HepG2 (cell line): ENCODE measurements around the gene PGGT1B. TPM values are rescaled to one million over a fixed set of nuclear protein-coding genes. Genes with fewer than 3 reads are reported as not detected.

ENCODE experiments used
- ATAC-seq: fragments of 200-7000 bp; cut with Tn5 transposase; 3 replicates; pipeline ENCODE4 v1.9.1; 2020; ENCODE audit warnings: mild to moderate bottlenecking, moderate library complexity
- BruUV-seq: library from RNA; stranded (reverse); fragments of 400-500 nt; replicated peaks from 2 replicates; lab custom pipeline; 2021; lab: Mats Ljungman, UMichigan
- CTCF ChIA-PET: fragments of 300-600 bp; formaldehyde crosslinking; extraction: SDS; loops from one replicate; lab custom pipeline; 2021; ENCODE audit warnings: low total read pairs, inconsistent platforms, low intra/inter-chr PET ratio; lab: Yijun Ruan, JAX
- POLR2A ChIA-PET: fragments of 350-600 bp; sonication (Branson Sonifier 250); formaldehyde crosslinking; loops from one replicate; lab custom pipeline; 2020; ENCODE audit warnings: antibody characterized with exemption, inconsistent platforms; lab: Yijun Ruan, JAX
- DNase-seq: peaks from one replicate; pipeline ENCODE4 v3.0.0-alpha.2; 2015; ENCODE audit warnings: low spot score
- FAIRE-seq: peaks from 3 replicates; lab custom pipeline; 2011; peaks lifted over from hg19 to GRCh38; lab: Jason Lieb, UNC
- H2AFZ ChIP-seq: one replicate; pipeline ENCODE4 v1.6.1; 2011; ENCODE audit warnings: low read length, inconsistent platforms
- H3K27ac ChIP-seq: fragments of 300-600 bp; 3 replicates; pipeline ENCODE4 v1.8.0; 2011; ENCODE audit warnings: mixed run types, mild to moderate bottlenecking, mixed read lengths, low read length, inconsistent platforms; ENCODE audit not compliant: insufficient read depth; ENCODE audit errors: extremely low read length
- H3K27me3 ChIP-seq, 2 experiments: fragments of 200-600 bp in 1 of 2; 2 replicates in 1 of 2; 3 replicates in 1 of 2; pipeline versions ENCODE4 v1.6.0 to v1.8.0; 2011; ENCODE audit warnings: low read length in 2 of 2, mild to moderate bottlenecking in 2 of 2, moderate library complexity in 2 of 2, inconsistent platforms in 1 of 2; ENCODE audit not compliant: insufficient read depth in 2 of 2, control insufficient read depth in 1 of 2
- H3K36me3 ChIP-seq, 2 experiments: fragments of 200-600 bp in 1 of 2; replicated peaks in 1 of 2; 2 replicates in 1 of 2; 3 replicates in 1 of 2; pipeline versions ENCODE4 v1.5.1 to v1.8.0; 2011; ENCODE audit warnings: low read length in 2 of 2, inconsistent platforms in 1 of 2; ENCODE audit not compliant: insufficient read depth in 2 of 2, control insufficient read depth in 1 of 2
- H3K4me1 ChIP-seq: 2 replicates; pipeline ENCODE4 v1.5.1; 2012; ENCODE audit warnings: low read length, inconsistent platforms; ENCODE audit not compliant: insufficient read depth
- H3K4me2 ChIP-seq: 2 replicates; pipeline ENCODE4 v1.6.0; 2011; ENCODE audit warnings: low read depth, low read length, inconsistent platforms
- H3K4me3 ChIP-seq, 3 experiments: fragments of 200-600 bp in 1 of 3; sonication (generic), shearing (Covaris generic) in 1 of 3; replicated peaks in 1 of 3; 2 replicates each; pipeline ENCODE4 v1.5.1; 2011 to 2016; ENCODE audit warnings: low read length in 3 of 3, inconsistent platforms in 2 of 3, low read depth in 2 of 3, mild to moderate bottlenecking in 2 of 3, control low read depth in 1 of 3, mixed read lengths in 1 of 3; ENCODE audit not compliant: insufficient read depth in 1 of 3
- H3K79me2 ChIP-seq: one replicate; pipeline ENCODE4 v1.6.1; 2011; ENCODE audit warnings: low read length, inconsistent platforms; ENCODE audit not compliant: insufficient read depth
- H3K9ac ChIP-seq: 2 replicates; pipeline ENCODE4 v1.6.0; 2011; ENCODE audit warnings: mild to moderate bottlenecking, low read depth, low read length, inconsistent platforms; ENCODE audit not compliant: insufficient read depth
- H3K9me3 ChIP-seq: 2 replicates; pipeline ENCODE4 v1.5.1; 2012; ENCODE audit warnings: mild to moderate bottlenecking, low read length
- H4K20me1 ChIP-seq: 2 replicates; pipeline ENCODE4 v1.6.0; 2011; ENCODE audit warnings: inconsistent platforms, mild to moderate bottlenecking, low read length, moderate library complexity; ENCODE audit not compliant: insufficient read depth
- CHD2 ChIP-seq: IDR thresholded peaks from 2 replicates; pipeline ENCODE4 v1.6.1; 2011; ENCODE audit warnings: low read depth, low read length, improper control_type of control experiment
- EHMT2 ChIP-seq: fragments of 200-600 bp; sonication (generic); IDR thresholded peaks from 2 replicates; pipeline ENCODE4 v1.7.0; 2017; ENCODE audit warnings: antibody characterized with exemption, low read depth, low read length, borderline replicate concordance
- GMEB1 ChIP-seq: sonication (generic); formaldehyde crosslinking; IDR thresholded peaks from 2 replicates; pipeline ENCODE4 v1.5.1; 2020; ENCODE audit warnings: missing genetic modification reagents, mild to moderate bottlenecking, borderline replicate concordance
- HDAC1 ChIP-seq: sonication (generic); formaldehyde crosslinking; IDR thresholded peaks from 2 replicates; pipeline ENCODE4 v1.5.1; 2020; ENCODE audit warnings: mild to moderate bottlenecking, missing genetic modification reagents
- HMG20A ChIP-seq: IDR thresholded peaks from 2 replicates; pipeline ENCODE4 v1.6.1; 2016; ENCODE audit warnings: borderline replicate concordance
- HOXA5 ChIP-seq: sonication (generic); formaldehyde crosslinking; IDR thresholded peaks from 2 replicates; pipeline ENCODE4 v1.4.0; 2020; ENCODE audit warnings: missing genetic modification reagents
- MEIS2 ChIP-seq: sonication (generic); formaldehyde crosslinking; IDR thresholded peaks from 2 replicates; pipeline ENCODE4 v1.9.0; 2021; ENCODE audit warnings: mild to moderate bottlenecking, missing genetic modification reagents
- POGK ChIP-seq: sonication (generic); formaldehyde crosslinking; conservative IDR thresholded peaks from 2 replicates; pipeline ENCODE4 v1.8.0; 2022; ENCODE audit warnings: mild to moderate bottlenecking, moderate library complexity, missing genetic modification reagents
- RBAK ChIP-seq: sonication (generic); formaldehyde crosslinking; IDR thresholded peaks from 2 replicates; pipeline ENCODE4 v1.5.1; 2020; ENCODE audit warnings: mild to moderate bottlenecking, missing genetic modification reagents
- RBM22 ChIP-seq: fragments of 200-400 bp; formaldehyde crosslinking; optimal IDR thresholded peaks from 2 replicates; pipeline ENCODE3; 2017; ENCODE audit warnings: mild to moderate bottlenecking, low read length, moderate library complexity
- STAT5B ChIP-seq: sonication (generic); formaldehyde crosslinking; IDR thresholded peaks from 2 replicates; pipeline ENCODE4 v1.4.0; 2020; ENCODE audit warnings: missing genetic modification reagents
- ZBTB38 ChIP-seq: sonication (generic); formaldehyde crosslinking; IDR thresholded peaks from 2 replicates; pipeline ENCODE4 v1.5.1; 2020; ENCODE audit warnings: mild to moderate bottlenecking, missing genetic modification reagents
- ZIK1 ChIP-seq: sonication (generic); formaldehyde crosslinking; IDR thresholded peaks from 2 replicates; pipeline ENCODE4 v1.5.0; 2020; ENCODE audit warnings: mild to moderate bottlenecking, low read depth, missing genetic modification reagents, borderline replicate concordance
- ZNF260 ChIP-seq: sonication (generic); formaldehyde crosslinking; IDR thresholded peaks from 2 replicates; pipeline ENCODE4 v1.4.0; 2020; ENCODE audit warnings: missing genetic modification reagents, low read depth, mild to moderate bottlenecking, borderline replicate concordance
- ZNF331 ChIP-seq: sonication (generic); formaldehyde crosslinking; IDR thresholded peaks from 2 replicates; pipeline ENCODE4 v1.4.0; 2020; ENCODE audit warnings: missing genetic modification reagents
- WGBS: methylation state at CpG from one replicate; pipeline ENCODE4 v1.1.6; 2017; ENCODE audit warnings: low lambda C conversion rate; 5-methylcytosine and 5-hydroxymethylcytosine counted together
- in situ Hi-C: cut with HindIII; loops from 2 replicates; pipeline ENCODE4 v1.10.0; 2017; ENCODE audit warnings: low pct_unique_long_range_greater_than_20kb; ENCODE audit not compliant: extremely low pct_ligation_motif_present
- intact Hi-C: fragments of 100-400 bp; cut with micrococcal nuclease; formaldehyde crosslinking; loops from one replicate; pipeline ENCODE4 v1.10.0; 2022; ENCODE audit not compliant: unreplicated experiment
- polyA plus RNA-seq, 8 experiments: library from polyadenylated mRNA; depleted of rRNA in 3 of 8; stranded (reverse) in 7 of 8; unstranded in 1 of 8; fragments of >200 nt; fragmentation: Illumina TruSeq in 4 of 8; extraction: Trizol in 4 of 8; gene quantifications; 2 replicates each; pipeline versions ENCODE4 v1.2.1 to v1.2.3, GENCODE V29; 2011 to 2016; ENCODE audit warnings: low read depth in 4 of 8, missing spikeins in 1 of 8, mixed read lengths in 1 of 8; ENCODE audit not compliant: insufficient read depth in 1 of 8
- total RNA-seq, 5 experiments: library from RNA; depleted of rRNA; stranded (reverse); fragments of >200 nt; fragmentation: Illumina TruSeq; extraction: Trizol; gene quantifications; 2 replicates each; pipeline ENCODE4 v1.2.3, GENCODE V29; 2016; ENCODE audit warnings: low read depth in 1 of 5
- TF ChIP-seq, protein P1 (sequence below), 2 experiments: sonication (generic) in 1 of 2; formaldehyde crosslinking in 1 of 2; IDR thresholded peaks; 2 replicates each; pipeline versions ENCODE4 v1.4.0 to v1.6.1; 2018 to 2020; ENCODE audit warnings: missing genetic modification reagents in 2 of 2, borderline replicate concordance in 1 of 2, low read depth in 1 of 2, mild to moderate bottlenecking in 1 of 2, missing biosample characterization in 1 of 2
- TF ChIP-seq, protein P2 (sequence below): IDR thresholded peaks from 2 replicates; pipeline ENCODE4 v1.6.1; 2012; ENCODE audit warnings: low read length, improper control_type of control experiment

PGGT1B gene
- total and polyA plus RNA-seq, 2 of the 13 experiments (the other 11 are each of a cell fraction or from before 2014, with no cell fraction given): 2.4 to 42.7 TPM

DNA sequence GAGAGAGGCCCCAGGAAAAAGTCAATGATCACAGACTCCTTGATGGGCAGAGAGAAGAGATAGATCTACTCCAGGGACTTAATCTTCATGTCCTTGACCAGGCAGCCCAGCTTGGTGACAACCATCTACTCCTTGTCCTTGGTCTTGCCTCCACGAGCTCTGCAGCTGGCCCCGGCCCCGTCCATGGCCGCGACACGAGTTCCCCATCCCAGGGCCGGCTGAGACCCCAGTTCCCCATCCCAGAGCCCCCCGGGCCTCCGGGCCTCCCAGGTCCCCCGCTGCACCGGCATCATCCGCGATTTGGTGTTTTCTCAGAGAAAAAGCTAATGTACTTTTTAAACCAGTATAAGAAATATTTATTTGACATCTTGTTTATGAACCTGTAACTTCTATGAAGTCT lies 2.5 kb upstream of the PGGT1B start:
- WGBS: 93% methylated on average over 9 of the region's 13 CpGs
- Histone ChIP-seq H3K27ac (no peak overlapping the region), H4K20me1 (no peaks in the 10 kb centered on the region; the same call in 1 of the 2 replicates), H3K4me1 (peaks cover 25% of the 10 kb centered on the region), H3K9ac (no peak overlapping the region)
- TF ChIP-seq HDAC1 (CRISPR knock-in tag) (no peak), HMG20A (CRISPR knock-in tag) (no peak), ZNF331 (CRISPR knock-in tag) (no peak), GMEB1 (no peak), ZNF260 (CRISPR knock-in tag) (no peak), POGK (CRISPR knock-in tag) (no peak), ZIK1 (CRISPR knock-in tag) (no peak), RBAK (CRISPR knock-in tag) (no peak), EHMT2 (no peak), CHD2 (no peak), MEIS2 (CRISPR knock-in tag) (no peak), STAT5B (CRISPR knock-in tag) (no peak), ZBTB38 (CRISPR knock-in tag) (no peak), HOXA5 (CRISPR knock-in tag) (no peak), RBM22 (no peak)
- TF ChIP-seq, protein P1, sequence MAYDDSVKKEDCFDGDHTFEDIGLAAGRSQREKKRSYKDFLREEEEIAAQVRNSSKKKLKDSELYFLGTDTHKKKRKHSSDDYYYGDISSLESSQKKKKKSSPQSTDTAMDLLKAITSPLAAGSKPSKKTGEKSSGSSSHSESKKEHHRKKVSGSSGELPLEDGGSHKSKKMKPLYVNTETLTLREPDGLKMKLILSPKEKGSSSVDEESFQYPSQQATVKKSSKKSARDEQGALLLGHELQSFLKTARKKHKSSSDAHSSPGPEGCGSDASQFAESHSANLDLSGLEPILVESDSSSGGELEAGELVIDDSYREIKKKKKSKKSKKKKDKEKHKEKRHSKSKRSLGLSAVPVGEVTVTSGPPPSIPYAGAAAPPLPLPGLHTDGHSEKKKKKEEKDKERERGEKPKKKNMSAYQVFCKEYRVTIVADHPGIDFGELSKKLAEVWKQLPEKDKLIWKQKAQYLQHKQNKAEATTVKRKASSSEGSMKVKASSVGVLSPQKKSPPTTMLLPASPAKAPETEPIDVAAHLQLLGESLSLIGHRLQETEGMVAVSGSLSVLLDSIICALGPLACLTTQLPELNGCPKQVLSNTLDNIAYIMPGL (CRISPR knock-in tag; IDR thresholded peaks at IDR 0.05; ENCODE audit: borderline replicate concordance in 1 of 2, low read depth in 1 of 2): no peak
- TF ChIP-seq, protein P2, sequence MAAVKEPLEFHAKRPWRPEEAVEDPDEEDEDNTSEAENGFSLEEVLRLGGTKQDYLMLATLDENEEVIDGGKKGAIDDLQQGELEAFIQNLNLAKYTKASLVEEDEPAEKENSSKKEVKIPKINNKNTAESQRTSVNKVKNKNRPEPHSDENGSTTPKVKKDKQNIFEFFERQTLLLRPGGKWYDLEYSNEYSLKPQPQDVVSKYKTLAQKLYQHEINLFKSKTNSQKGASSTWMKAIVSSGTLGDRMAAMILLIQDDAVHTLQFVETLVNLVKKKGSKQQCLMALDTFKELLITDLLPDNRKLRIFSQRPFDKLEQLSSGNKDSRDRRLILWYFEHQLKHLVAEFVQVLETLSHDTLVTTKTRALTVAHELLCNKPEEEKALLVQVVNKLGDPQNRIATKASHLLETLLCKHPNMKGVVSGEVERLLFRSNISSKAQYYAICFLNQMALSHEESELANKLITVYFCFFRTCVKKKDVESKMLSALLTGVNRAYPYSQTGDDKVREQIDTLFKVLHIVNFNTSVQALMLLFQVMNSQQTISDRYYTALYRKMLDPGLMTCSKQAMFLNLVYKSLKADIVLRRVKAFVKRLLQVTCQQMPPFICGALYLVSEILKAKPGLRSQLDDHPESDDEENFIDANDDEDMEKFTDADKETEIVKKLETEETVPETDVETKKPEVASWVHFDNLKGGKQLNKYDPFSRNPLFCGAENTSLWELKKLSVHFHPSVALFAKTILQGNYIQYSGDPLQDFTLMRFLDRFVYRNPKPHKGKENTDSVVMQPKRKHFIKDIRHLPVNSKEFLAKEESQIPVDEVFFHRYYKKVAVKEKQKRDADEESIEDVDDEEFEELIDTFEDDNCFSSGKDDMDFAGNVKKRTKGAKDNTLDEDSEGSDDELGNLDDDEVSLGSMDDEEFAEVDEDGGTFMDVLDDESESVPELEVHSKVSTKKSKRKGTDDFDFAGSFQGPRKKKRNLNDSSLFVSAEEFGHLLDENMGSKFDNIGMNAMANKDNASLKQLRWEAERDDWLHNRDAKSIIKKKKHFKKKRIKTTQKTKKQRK: no peak
- TF ChIP-seq, all 625 proteins: peak for 0
- BruUV-seq: no TSS peak
- no peak for ATAC-seq
- H3K4me3 ChIP-seq: no peak overlapping the region
- no peaks in the 10 kb centered on the region; a peak in 1 of 5 replicates for H3K27me3 ChIP-seq
- H3K4me2 ChIP-seq: no peak overlapping the region
- ChIA-PET CTCF (no interaction called here), POLR2A (no interaction called here)
- in situ Hi-C loops (no loop called here), intact Hi-C loops (no loop called here)
- peaks cover 23% of the 10 kb centered on the region for H3K79me2 ChIP-seq
- no peak for FAIRE-seq
- H3K36me3 ChIP-seq: no peaks in the 10 kb centered on the region
- H2AFZ ChIP-seq: no peak overlapping the region
- no peak for DNase-seq
- no peaks in the 10 kb centered on the region for H3K9me3 ChIP-seq
